RPMI7951 (cell line): ENCODE data around the gene PLBD1. TPM values are rescaled to one million over a fixed set of nuclear protein-coding genes. Genes with fewer than 3 reads are reported as not detected.

ENCODE experiments used
- DNase-seq: peaks from one replicate; pipeline ENCODE4 v3.0.0-alpha.2; 2012; ENCODE audit warnings: low read depth
- total RNA-seq: library from RNA; depleted of rRNA; stranded (reverse); fragments of >200 nt; shearing (Covaris generic); gene quantifications from 2 replicates; pipeline ENCODE4 v1.2.3, GENCODE V29; 2014; rRNA removed

PLBD1 gene
- total RNA-seq, 1 experiment from 2014 or later, result 1.3 TPM

- DNase-seq, result no peak
Measured at GRCh38 chr12:14505626-14506596, 61.8 kb downstream of the PLBD1 start.

GRCh38 chr12:14495326-14495725 is 72.4 kb downstream of the PLBD1 start:
- no peak for DNase-seq

- no peak for DNase-seq
Measured at GRCh38 chr12:14482886-14483285, 84.8 kb downstream of the PLBD1 start.

GRCh38 chr12:14482361-14482760 is 85.3 kb downstream of the PLBD1 start:
- no peak for DNase-seq

- no peak for DNase-seq
Measured at GRCh38 chr12:14481201-14481600, 86.5 kb downstream of the PLBD1 start.

- DNase-seq, result no peak
Measured at GRCh38 chr12:14479004-14479403, 88.7 kb downstream of the PLBD1 start.

GRCh38 chr12:14473707-14474287 is 93.9 kb downstream of the PLBD1 start:
- peak; percentile 7 for DNase-seq

GRCh38 chr12:14471497-14471896 is 96.2 kb downstream of the PLBD1 start:
- DNase-seq, result no peak

- no peak for DNase-seq
Measured at GRCh38 chr12:14460212-14460841, 107.4 kb downstream of the PLBD1 start.

GRCh38 chr12:14454098-14454907 is 113.4 kb downstream of the PLBD1 start:
- peak; percentile 40 for DNase-seq

Other genes starting within 250 kb of the PLBD1 start
- 31.2 and 41.3 TPM in 2 replicates for gene ATF7IP, start 202.2 kb downstream of the PLBD1 start, total RNA-seq
- not detected in 2 replicates for gene GUCY2C, start 128.7 kb upstream of the PLBD1 start, total RNA-seq
- 23.9 and 31.6 TPM in 2 replicates for gene WBP11, start 235.6 kb upstream of the PLBD1 start, total RNA-seq
- 1.8 and 3.3 TPM in 2 replicates for gene C12orf60, start 235.8 kb upstream of the PLBD1 start, total RNA-seq
- gene SMCO3, start 246.3 kb upstream of the PLBD1 start, total RNA-seq, result not detected in 2 replicates